ENCODE results near the gene PRKCSH. TPM values are rescaled to one million over a fixed set of nuclear protein-coding genes. Genes with fewer than 3 reads are reported as not detected.

Gene PRKCSH
- total and polyA plus RNA-seq, 7 experiments from 2014 or later: 30.6 to 332 (median 279) TPM

- Histone ChIP-seq H3K4me3 (ENCODE audit: low read length) (no peak overlapping the region), H3K27me3 (ENCODE audit: control insufficient read depth in 2 of 2, insufficient read depth in 2 of 2, low read length in 2 of 2) (peaks cover 8 to 17% of the 10 kb centered on the region in 2 donors), H3K4me1 (ENCODE audit: control insufficient read depth in 2 of 2, insufficient read depth in 2 of 2, low read length in 2 of 2) (peaks cover 15 to 20% of the 10 kb centered on the region in 2 donors), H3K36me3 (ENCODE audit: control insufficient read depth in 2 of 3, insufficient read depth in 3 of 3, low read length in 3 of 3) (peaks cover 0 to 11% (median 0%) of the 10 kb centered on the region in 3 experiments), H3K27ac (ENCODE audit: low read depth, low read length) (no peak overlapping the region), H3K9me3 (ENCODE audit: control insufficient read depth in 2 of 3, low read length in 3 of 3) (no peaks in the 10 kb centered on the region)
- ATAC-seq: no peak
- POLR2A ChIA-PET: interaction anchor here (1.1 to 1.4 kb wide), 2 partner anchors 95 to 102 kb away, joined by 4 to 7 read pairs; no protein-coding TSS in a partner anchor
- intact Hi-C loops (cut with micrococcal nuclease): loop anchor here in 1 of 2 donors (2.0 to 5.0 kb wide), 3 partner anchors 103 to 326 kb away; partner anchors contain the start of gene SPC24
- Mint-ChIP-seq H3K9me3 (no peaks in the 10 kb centered on the region), H3K27me3 (peaks cover 22 to 35% (median 25%) of the 10 kb centered on the region in 5 donors), H3K36me3 (peaks cover 0 to 16% (median 11%) of the 10 kb centered on the region in 5 donors), H3K4me3 (no peak overlapping the region), H3K4me1 (peaks cover 11 to 24% (median 21%) of the 10 kb centered on the region in 7 donors), H3K27ac (peak overlapping the region in 1 of 9 donors; percentile 38)
- CTCF ChIA-PET: interaction anchor here (0.5 to 1.9 kb wide), 9 partner anchors 10 to 1411 kb away, joined by 3 to 9 read pairs (median 3); no protein-coding TSS in a partner anchor
- no peak for DNase-seq
Observed at GRCh38 chr19:11483366-11484111, 48.1 kb downstream of the PRKCSH start.

DNA sequence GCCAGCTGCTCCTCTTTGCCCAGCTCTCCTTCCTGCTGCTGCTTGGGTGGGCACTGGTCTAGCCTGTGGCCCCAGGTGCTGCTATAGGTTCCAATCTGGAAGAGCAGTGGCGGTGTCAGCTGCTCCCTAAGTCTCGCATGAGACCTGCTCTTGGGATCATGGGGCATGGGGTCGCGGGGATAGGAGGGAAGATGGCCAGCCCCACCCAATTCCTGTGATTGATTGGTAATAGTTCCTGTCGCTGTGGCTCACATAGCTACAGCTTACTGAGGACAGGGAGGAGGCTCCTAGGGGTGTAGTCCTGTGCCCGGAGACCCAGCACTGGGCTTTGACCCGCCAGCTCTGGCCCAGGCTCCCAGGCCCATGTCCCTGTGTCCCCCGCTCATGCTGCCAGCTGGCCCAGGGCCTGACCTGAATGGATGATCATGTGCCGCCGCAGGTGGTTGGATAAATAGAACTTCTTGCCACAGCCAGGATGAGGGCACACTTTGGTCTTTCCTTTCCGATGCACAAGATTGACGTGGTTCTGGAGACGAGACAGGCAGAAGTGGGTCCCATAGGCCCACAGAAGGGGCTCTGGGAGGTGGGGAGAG lies 49.9 kb downstream of the PRKCSH start:
- no peak overlapping the region for H3K4me3 Mint-ChIP-seq
- ChIA-PET POLR2A (no interaction called here), CTCF (interaction anchor here (0.6 to 1.2 kb wide), 5 partner anchors 62 to 449 kb away, joined by 3 to 5 read pairs (median 3); no protein-coding TSS in a partner anchor)
- H3K27me3 Mint-ChIP-seq: peaks cover 15 to 27% (median 16%) of the 10 kb centered on the region in 5 donors
- H3K9me3 Mint-ChIP-seq: no peaks in the 10 kb centered on the region
- Histone ChIP-seq H3K4me3 (ENCODE audit: low read length) (no peak overlapping the region), H3K27me3 (ENCODE audit: control insufficient read depth in 2 of 2, insufficient read depth in 2 of 2, low read length in 2 of 2) (peaks cover 8 to 14% of the 10 kb centered on the region in 2 donors), H3K27ac (ENCODE audit: low read depth, low read length) (no peak overlapping the region), H3K4me1 (ENCODE audit: control insufficient read depth in 2 of 2, insufficient read depth in 2 of 2, low read length in 2 of 2) (peaks cover 15 to 20% of the 10 kb centered on the region in 2 donors), H3K36me3 (ENCODE audit: control insufficient read depth in 2 of 3, insufficient read depth in 3 of 3, low read length in 3 of 3) (peaks cover 0 to 22% (median 0%) of the 10 kb centered on the region in 3 experiments), H3K9me3 (ENCODE audit: control insufficient read depth in 2 of 3, low read length in 3 of 3) (no peaks in the 10 kb centered on the region)
- peaks cover 5 to 24% (median 11%) of the 10 kb centered on the region in 5 donors for H3K36me3 Mint-ChIP-seq
- intact Hi-C loops (cut with micrococcal nuclease): no loop called here
- H3K4me1 Mint-ChIP-seq: peaks cover 4 to 22% (median 18%) of the 10 kb centered on the region in 7 donors
- DNase-seq (no peak), ATAC-seq (no peak)
- H3K27ac Mint-ChIP-seq: peak overlapping the region in 1 of 9 donors; percentile 53

DNA sequence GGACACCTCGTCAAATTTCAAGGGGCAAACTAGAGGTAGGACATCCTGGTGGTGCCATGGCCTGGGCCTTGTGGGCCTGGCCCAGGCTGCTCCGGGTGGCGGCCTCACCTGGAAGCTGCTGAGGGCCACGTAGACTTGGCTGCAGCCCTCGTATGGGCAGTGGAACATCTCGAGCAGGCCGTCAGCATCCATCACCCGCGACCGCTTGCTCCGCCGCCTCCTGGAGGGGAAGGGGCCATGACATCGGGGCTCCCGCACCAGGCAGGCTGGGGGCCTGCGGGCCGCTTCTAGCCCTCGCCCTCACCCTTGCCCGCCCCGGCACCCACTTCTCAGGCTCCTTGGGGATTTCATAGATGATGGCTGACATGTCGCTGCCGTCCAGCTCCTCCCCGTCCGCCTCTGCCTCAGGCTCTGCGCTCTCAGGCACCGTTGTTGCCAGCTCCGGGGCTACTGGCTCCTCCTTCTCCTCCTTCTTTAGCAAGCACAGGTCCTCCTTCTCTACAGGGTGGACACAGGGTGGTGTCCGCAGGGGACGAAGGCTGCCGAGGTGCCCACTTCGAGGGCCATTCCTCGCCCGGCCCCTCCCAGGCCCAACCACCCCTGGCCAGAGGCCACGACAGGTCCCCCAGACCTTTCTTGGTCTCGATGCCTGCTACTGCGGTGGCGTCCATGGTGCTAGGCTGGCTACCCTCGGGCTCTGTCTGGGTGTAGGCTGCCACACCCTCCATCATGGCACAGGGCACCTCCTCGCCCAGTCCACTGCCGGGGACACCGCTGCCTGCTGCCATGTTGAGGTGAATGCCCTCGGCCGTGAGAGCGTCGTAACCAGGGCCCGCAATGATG lies 51.4 kb downstream of the PRKCSH start:
- Mint-ChIP-seq H3K36me3 (peaks cover 11 to 31% (median 21%) of the 10 kb centered on the region in 5 donors), H3K27me3 (peaks cover 5 to 18% (median 8%) of the 10 kb centered on the region in 5 donors), H3K9me3 (peaks cover 0 to 3% (median 0%) of the 10 kb centered on the region in 11 donors), H3K4me3 (no peak overlapping the region), H3K4me1 (peaks cover 1 to 16% (median 10%) of the 10 kb centered on the region in 7 donors), H3K27ac (no peak overlapping the region)
- Histone ChIP-seq H3K27me3 (ENCODE audit: control insufficient read depth in 2 of 2, insufficient read depth in 2 of 2, low read length in 2 of 2) (peaks cover 0 to 5% of the 10 kb centered on the region in 2 donors), H3K4me3 (ENCODE audit: low read length) (no peak overlapping the region), H3K36me3 (ENCODE audit: control insufficient read depth in 2 of 3, insufficient read depth in 3 of 3, low read length in 3 of 3) (peaks cover 0 to 27% (median 0%) of the 10 kb centered on the region in 3 experiments), H3K4me1 (ENCODE audit: control insufficient read depth in 2 of 2, insufficient read depth in 2 of 2, low read length in 2 of 2) (peaks cover 13% of the 10 kb centered on the region in 2 donors), H3K9me3 (ENCODE audit: control insufficient read depth in 2 of 3, low read length in 3 of 3) (no peaks in the 10 kb centered on the region), H3K27ac (ENCODE audit: low read depth, low read length) (no peak overlapping the region)
- ChIA-PET CTCF (no interaction called here), POLR2A (no interaction called here)
- DNase-seq (no peak), ATAC-seq (no peak)
- intact Hi-C loops (cut with micrococcal nuclease): no loop called here

GRCh38 chr19:11489378-11489777 lies 53.9 kb downstream of the PRKCSH start:
- Mint-ChIP-seq H3K4me3 (no peak overlapping the region), H3K4me1 (peaks cover 0 to 2% (median 0%) of the 10 kb centered on the region in 7 donors), H3K9me3 (peaks cover 0 to 3% (median 0%) of the 10 kb centered on the region in 11 donors), H3K36me3 (peaks cover 11 to 30% (median 18%) of the 10 kb centered on the region in 5 donors), H3K27ac (no peak overlapping the region), H3K27me3 (peaks cover 0 to 6% (median 3%) of the 10 kb centered on the region in 5 donors)
- ATAC-seq: no peak
- H3K27ac ChIP-seq (ENCODE audit: low read depth, low read length): no peak overlapping the region
- H3K27me3 ChIP-seq (ENCODE audit: control insufficient read depth in 2 of 2, insufficient read depth in 2 of 2, low read length in 2 of 2): no peaks in the 10 kb centered on the region
- intact Hi-C loops (cut with micrococcal nuclease): no loop called here
- H3K9me3 ChIP-seq (ENCODE audit: control insufficient read depth in 2 of 3, low read length in 3 of 3): no peaks in the 10 kb centered on the region
- no peak overlapping the region for H3K4me3 ChIP-seq (ENCODE audit: low read length)
- ChIA-PET CTCF (no interaction called here), POLR2A (no interaction called here)
- H3K4me1 ChIP-seq (ENCODE audit: control insufficient read depth in 2 of 2, insufficient read depth in 2 of 2, low read length in 2 of 2): no peaks in the 10 kb centered on the region
- DNase-seq: no peak
- peaks cover 0 to 27% (median 0%) of the 10 kb centered on the region in 3 experiments for H3K36me3 ChIP-seq (ENCODE audit: control insufficient read depth in 2 of 3, insufficient read depth in 3 of 3, low read length in 3 of 3)

DNA sequence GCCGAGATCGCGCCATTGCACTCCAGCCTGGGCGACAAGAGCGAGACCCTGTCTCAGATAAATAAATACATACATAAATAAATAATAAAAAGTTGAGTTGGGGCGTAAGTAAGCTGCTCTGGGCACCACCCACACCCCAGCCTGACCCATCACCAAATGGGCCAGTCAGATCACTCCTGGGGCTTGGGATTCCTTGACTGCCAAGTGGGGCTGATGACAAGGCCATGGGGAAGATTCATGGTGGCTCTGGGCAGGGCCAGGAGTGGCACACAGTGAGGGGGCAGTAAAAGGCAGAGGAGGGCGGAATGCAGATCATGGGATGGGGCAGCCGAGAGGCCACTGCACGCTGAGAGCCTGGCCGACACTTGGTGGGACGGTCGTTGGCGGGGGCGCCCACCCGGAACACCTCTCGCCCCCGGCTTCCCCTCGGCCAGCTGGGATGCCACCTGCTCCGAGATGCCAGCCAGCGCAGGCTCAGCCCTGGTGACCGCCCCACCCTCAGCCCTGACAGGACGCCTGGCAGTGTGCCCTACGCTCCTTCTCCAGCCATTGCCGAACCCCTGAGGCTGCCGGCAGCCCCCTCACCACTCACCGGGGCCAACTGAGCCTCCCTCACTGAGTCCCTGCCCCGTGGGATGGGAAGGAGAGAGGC lies 59.3 kb downstream of the PRKCSH start:
- H3K27me3 ChIP-seq (ENCODE audit: control insufficient read depth in 2 of 2, insufficient read depth in 2 of 2, low read length in 2 of 2): no peaks in the 10 kb centered on the region
- no peaks in the 10 kb centered on the region for H3K4me1 ChIP-seq (ENCODE audit: control insufficient read depth in 2 of 2, insufficient read depth in 2 of 2, low read length in 2 of 2)
- no peak overlapping the region for H3K27ac ChIP-seq (ENCODE audit: low read depth, low read length)
- no peak for DNase-seq
- Mint-ChIP-seq H3K27me3 (no peaks in the 10 kb centered on the region), H3K36me3 (peaks cover 10 to 27% (median 16%) of the 10 kb centered on the region in 5 donors), H3K4me1 (peaks cover 0 to 4% (median 0%) of the 10 kb centered on the region in 7 donors), H3K9me3 (peaks cover 0 to 3% (median 0%) of the 10 kb centered on the region in 11 donors), H3K27ac (no peak overlapping the region), H3K4me3 (no peak overlapping the region)
- ChIA-PET POLR2A (no interaction called here), CTCF (interaction anchor here (0.6 kb wide), 1 partner anchor 471 kb away, joined by 3 read pairs; no protein-coding TSS in a partner anchor)
- no peak overlapping the region for H3K4me3 ChIP-seq (ENCODE audit: low read length)
- H3K9me3 ChIP-seq (ENCODE audit: control insufficient read depth in 2 of 3, low read length in 3 of 3): no peaks in the 10 kb centered on the region
- no peak for ATAC-seq
- intact Hi-C loops (cut with micrococcal nuclease): no loop called here
- peaks cover 0 to 46% (median 0%) of the 10 kb centered on the region in 3 experiments for H3K36me3 ChIP-seq (ENCODE audit: control insufficient read depth in 2 of 3, insufficient read depth in 3 of 3, low read length in 3 of 3)
